ENCODE data around the gene NOTCH1. TPM values are rescaled to one million over a fixed set of nuclear protein-coding genes. Genes with fewer than 3 reads are reported as not detected.

Gene NOTCH1
- total RNA-seq, 1 experiment from 2014 or later = 37.2 TPM

GRCh38 chr9:136447173-136447778, 98.6 kb downstream of the NOTCH1 start:
- intact Hi-C loops (cut with micrococcal nuclease; ENCODE audit: unreplicated experiment) = no loop called here
- no peaks in the 10 kb centered on the region for H3K4me1 ChIP-seq (ENCODE audit: insufficient read depth, low read length, poor library complexity, severe bottlenecking)
- POLR2A ChIA-PET (ENCODE audit: low non-redundant PET) = interaction anchor here (0.6 kb wide), 1 partner anchor 375 kb away, joined by 5 read pairs; no protein-coding TSS in a partner anchor
- no peak for DNase-seq (ENCODE audit: low spot score)
- CTCF ChIA-PET = no interaction called here
- no peak for TF ChIP-seq EZH2 (IDR thresholded peaks at IDR 0.05; ENCODE audit: borderline replicate concordance, low read depth, low read length, poor library complexity, severe bottlenecking)
- TF ChIP-seq CTCF (conservative IDR thresholded peaks at IDR 0.05; ENCODE audit: low read depth, low read length) = no peak
- H3K27ac ChIP-seq (ENCODE audit: low read depth, low read length, poor library complexity, severe bottlenecking) = no peak overlapping the region
- H3K9me3 ChIP-seq (ENCODE audit: low read depth, low read length, poor library complexity, severe bottlenecking) = no peaks in the 10 kb centered on the region
- H3K4me3 ChIP-seq (ENCODE audit: low read depth, low read length, poor library complexity, severe bottlenecking) = no peak overlapping the region
- no TSS peak for BruUV-seq (replicated peaks)
- no peaks in the 10 kb centered on the region for H3K27me3 ChIP-seq (replicated peaks; ENCODE audit: insufficient read depth, low read depth, low read length, poor library complexity)
- H3K36me3 ChIP-seq (ENCODE audit: insufficient read depth, low read length, poor library complexity, severe bottlenecking) = peaks cover 73% of the 10 kb centered on the region

GRCh38 chr9:136445799-136446198, 100.0 kb downstream of the NOTCH1 start:
- DNase-seq (ENCODE audit: low spot score) = no peak

More at GRCh38 chr9:136445799-136446198, 100.0 kb downstream of the NOTCH1 start:
- Histone ChIP-seq H3K27ac (ENCODE audit: low read depth, low read length, poor library complexity, severe bottlenecking) (no peak overlapping the region), H3K27me3 (replicated peaks; ENCODE audit: insufficient read depth, low read depth, low read length, poor library complexity) (no peaks in the 10 kb centered on the region), H3K4me1 (ENCODE audit: insufficient read depth, low read length, poor library complexity, severe bottlenecking) (no peaks in the 10 kb centered on the region), H3K4me3 (ENCODE audit: low read depth, low read length, poor library complexity, severe bottlenecking) (no peak overlapping the region), H3K36me3 (ENCODE audit: insufficient read depth, low read length, poor library complexity, severe bottlenecking) (peaks cover 71% of the 10 kb centered on the region), H3K9me3 (ENCODE audit: low read depth, low read length, poor library complexity, severe bottlenecking) (no peaks in the 10 kb centered on the region)
- TF ChIP-seq CTCF (conservative IDR thresholded peaks at IDR 0.05; ENCODE audit: low read depth, low read length) (no peak), EZH2 (IDR thresholded peaks at IDR 0.05; ENCODE audit: borderline replicate concordance, low read depth, low read length, poor library complexity, severe bottlenecking) (no peak)
- intact Hi-C loops (cut with micrococcal nuclease; ENCODE audit: unreplicated experiment) = no loop called here
- POLR2A ChIA-PET (ENCODE audit: low non-redundant PET) = no interaction called here
- CTCF ChIA-PET = no interaction called here
- no TSS peak for BruUV-seq (replicated peaks)

Small RNAs within 50 kb of the gene (microRNA-seq; reads per million reads assigned to microRNA genes)
- not detected for gene MIR4673
- 0.81 reads per million for gene MIR4674

Other genes with a start within 250 kb of the NOTCH1 start
- gene CCDC187, start 242.0 kb downstream of the NOTCH1 start, total RNA-seq (2021) = not detected in 2 replicates
- 36.4 and 48.5 TPM in 2 replicates for gene GPSM1, start 218.5 kb downstream of the NOTCH1 start, total RNA-seq (2021)
- gene DNLZ, start 182.3 kb downstream of the NOTCH1 start, total RNA-seq (2021) = 32.7 and 37.3 TPM in 2 replicates
- 4.8 and 5.4 TPM in 2 replicates for gene CARD9, start 172.4 kb downstream of the NOTCH1 start, total RNA-seq (2021)
- 22.9 and 24.8 TPM in 2 replicates for gene SNAPC4, start 145.9 kb downstream of the NOTCH1 start, total RNA-seq (2021)
- gene ENTR1, start 135.4 kb downstream of the NOTCH1 start, total RNA-seq (2021) = 135 and 146 TPM in 2 replicates
- gene PMPCA, start 135.4 kb downstream of the NOTCH1 start, total RNA-seq (2021) = 84.1 and 94.8 TPM in 2 replicates
- 26.2 and 27.7 TPM in 2 replicates for gene INPP5E, start 106.2 kb downstream of the NOTCH1 start, total RNA-seq (2021)
- gene SEC16A, start 63.0 kb downstream of the NOTCH1 start, total RNA-seq (2021) = 72.9 and 73.7 TPM in 2 replicates
- 79.5 and 98.5 TPM in 2 replicates for gene EGFL7, start 116.9 kb upstream of the NOTCH1 start, total RNA-seq (2021)
- 56.0 and 57.7 TPM in 2 replicates for gene AGPAT2, start 141.4 kb upstream of the NOTCH1 start, total RNA-seq (2021)
- 26.4 and 35.3 TPM in 2 replicates for gene DIPK1B, start 166.5 kb upstream of the NOTCH1 start, total RNA-seq (2021)
- gene LCN10, start 196.9 kb upstream of the NOTCH1 start, total RNA-seq (2021) = 0.15 and 0.35 TPM in 2 replicates
- gene LCN6, start 202.5 kb upstream of the NOTCH1 start, total RNA-seq (2021) = not detected in 2 replicates
- not detected in 2 replicates for gene LCN8, start 212.2 kb upstream of the NOTCH1 start, total RNA-seq (2021)
- gene LCN15, start 218.5 kb upstream of the NOTCH1 start, total RNA-seq (2021) = not detected in 2 replicates
- 32.7 and 39.5 TPM in 2 replicates for gene TMEM141, start 245.3 kb upstream of the NOTCH1 start, total RNA-seq (2021)

Measured in A673 (cell line).